Caki2 (cell line): ENCODE measurements around the gene SLC26A2. TPM values are rescaled to one million over a fixed set of nuclear protein-coding genes. Genes with fewer than 3 reads are reported as not detected.

Experiments used
- DNase-seq: peaks from one replicate; pipeline ENCODE4 v3.0.0-alpha.2; 2015; ENCODE audit warnings: low read depth
- in situ Hi-C: cut with HindIII; loops from 2 replicates; pipeline ENCODE4 v1.10.0; 2016; ENCODE audit warnings: low sequenced_read_pairs, low pct_unique_long_range_greater_than_20kb, mixed read lengths
- total RNA-seq: library from RNA; depleted of rRNA; stranded (reverse); fragments of >200 nt; shearing (Covaris generic); gene quantifications from 2 replicates; pipeline ENCODE4 v1.2.3, GENCODE V29; 2014; ENCODE audit warnings: low replicate concordance

SLC26A2 gene
- total RNA-seq, 1 experiment from 2014 or later, result 16.3 TPM

- in situ Hi-C loops, result no loop called here
- DNase-seq, result no peak
Measured at GRCh38 chr5:149954798-149955197, 5.8 kb upstream of the SLC26A2 start.

DNA sequence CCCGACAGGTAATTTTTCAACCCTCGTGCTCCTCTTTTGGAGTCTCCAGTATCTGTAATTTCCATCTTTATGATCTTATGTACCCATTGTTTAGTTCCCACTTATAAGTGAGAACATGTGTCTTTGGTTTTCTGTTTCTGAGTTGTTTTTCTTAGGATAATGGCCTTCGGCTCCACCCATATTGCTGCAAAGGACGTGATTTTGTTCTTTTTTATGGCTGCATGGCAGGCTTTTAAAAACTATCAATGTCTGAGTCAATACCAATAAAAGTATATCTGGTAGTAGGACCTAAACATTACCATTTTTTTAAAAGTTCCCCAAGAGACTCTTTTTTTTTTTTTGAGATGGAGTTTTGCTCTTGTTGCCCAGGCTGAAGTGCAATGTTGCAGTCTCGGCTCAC, 3.9 kb upstream of the SLC26A2 start:
- in situ Hi-C loops, result no loop called here

GRCh38 chr5:149957855-149958254, 2.7 kb upstream of the SLC26A2 start:
- DNase-seq, result peak; percentile 98
- in situ Hi-C loops, result no loop called here

More for the DNA sequence above, 3.9 kb upstream of the SLC26A2 start:
- DNase-seq, result no peak

GRCh38 chr5:149959406-149960236, 937 bp upstream of the SLC26A2 start:
- in situ Hi-C loops, result no loop called here
- peak; percentile 79 for DNase-seq

DNA sequence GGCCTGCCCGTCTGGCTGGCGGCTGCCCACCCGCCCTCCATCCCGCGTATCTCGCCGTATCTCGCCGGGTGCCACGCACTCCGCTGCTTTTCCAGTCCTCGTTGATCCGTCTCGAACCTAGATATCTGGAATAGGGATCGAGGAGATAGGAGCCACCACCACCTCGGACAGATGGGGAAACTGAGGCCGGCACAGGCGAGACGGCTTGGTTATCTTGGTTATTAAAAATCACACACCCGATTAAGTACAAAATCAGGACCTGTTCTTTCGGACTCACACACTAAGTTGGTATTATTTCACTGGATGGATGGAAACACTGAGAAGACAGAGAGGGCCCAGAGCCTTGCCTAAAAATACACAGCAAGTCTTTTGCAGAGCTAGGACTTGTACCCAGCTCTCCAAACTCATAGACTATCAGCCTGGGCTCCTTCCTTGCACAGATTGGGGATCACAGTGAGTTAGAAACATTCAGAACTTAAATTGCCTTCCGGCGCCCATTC, 678 bp downstream of the SLC26A2 start:
- in situ Hi-C loops, result no loop called here
- DNase-seq, result peak; percentile 20

DNA sequence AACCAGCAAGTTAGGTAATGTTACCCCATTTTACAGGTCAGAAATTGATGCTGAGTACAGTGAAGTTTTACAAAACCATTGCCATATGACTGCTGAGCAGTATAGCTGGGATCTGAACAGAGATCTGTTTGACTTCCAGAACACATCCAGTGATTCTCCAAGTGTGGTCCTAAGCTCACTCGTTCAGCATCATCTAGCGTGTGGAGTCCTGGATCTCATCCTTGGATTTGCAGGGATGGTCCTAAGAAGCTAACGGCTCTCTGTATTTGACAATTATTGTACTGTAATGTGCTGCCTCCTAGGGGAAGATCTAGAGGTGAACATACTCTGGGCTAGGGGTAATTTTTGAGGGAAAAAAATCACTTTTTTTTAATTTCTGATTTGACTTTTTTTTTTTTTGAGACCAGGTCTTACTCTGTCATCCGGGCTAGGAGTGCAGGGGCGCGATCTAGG, 1.4 kb downstream of the SLC26A2 start:
- in situ Hi-C loops, result no loop called here
- peak; percentile 55 for DNase-seq

- in situ Hi-C loops, result no loop called here
Measured at GRCh38 chr5:149962601-149963300, 2.2 kb downstream of the SLC26A2 start.

DNA sequence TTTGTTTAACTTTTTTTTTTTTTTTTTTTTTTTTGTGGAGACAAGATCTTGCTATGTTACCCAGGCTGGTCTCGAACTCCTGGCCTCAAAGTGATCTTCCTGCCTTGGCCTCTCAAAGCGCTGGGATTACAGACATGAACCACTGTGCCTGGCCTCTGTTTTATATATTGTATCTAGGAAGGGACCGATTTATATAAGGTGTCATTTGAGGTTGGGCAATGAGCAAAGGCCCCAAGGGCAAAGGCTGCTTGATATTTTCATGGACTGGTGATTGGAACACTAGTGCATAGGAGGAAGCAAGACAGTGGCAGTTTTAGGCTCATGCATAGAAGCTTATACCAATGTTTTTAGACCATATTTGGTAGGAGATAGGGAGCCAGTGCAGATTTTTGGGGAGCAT, 3.2 kb downstream of the SLC26A2 start:
- DNase-seq, result no peak
- in situ Hi-C loops, result no loop called here

More at GRCh38 chr5:149962601-149963300, 2.2 kb downstream of the SLC26A2 start:
- DNase-seq, result no peak

DNA sequence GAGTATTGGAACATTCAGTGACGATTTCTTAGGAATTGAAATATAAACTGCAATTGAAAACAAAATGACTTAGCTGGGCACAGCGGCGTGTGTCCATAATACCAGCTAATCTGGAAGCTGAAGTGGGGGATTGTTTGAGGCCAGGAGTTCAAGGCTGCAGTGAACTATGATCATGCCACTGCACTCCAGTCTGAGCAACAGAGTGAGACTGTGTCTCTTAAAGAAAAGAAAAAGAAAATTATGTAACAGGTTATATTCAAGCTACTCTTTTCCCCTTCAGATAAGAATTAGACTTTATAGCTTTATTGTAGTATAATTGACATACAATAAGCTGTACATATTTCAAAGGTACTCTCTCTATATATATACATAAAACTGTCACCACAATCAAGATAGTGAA, 6.4 kb downstream of the SLC26A2 start:
- in situ Hi-C loops, result no loop called here
- no peak for DNase-seq

GRCh38 chr5:149969181-149969930, 8.8 kb downstream of the SLC26A2 start:
- in situ Hi-C loops, result no loop called here
- DNase-seq, result no peak

- in situ Hi-C loops, result no loop called here
- no peak for DNase-seq
Measured at GRCh38 chr5:149975409-149975808, 14.9 kb downstream of the SLC26A2 start.

DNA sequence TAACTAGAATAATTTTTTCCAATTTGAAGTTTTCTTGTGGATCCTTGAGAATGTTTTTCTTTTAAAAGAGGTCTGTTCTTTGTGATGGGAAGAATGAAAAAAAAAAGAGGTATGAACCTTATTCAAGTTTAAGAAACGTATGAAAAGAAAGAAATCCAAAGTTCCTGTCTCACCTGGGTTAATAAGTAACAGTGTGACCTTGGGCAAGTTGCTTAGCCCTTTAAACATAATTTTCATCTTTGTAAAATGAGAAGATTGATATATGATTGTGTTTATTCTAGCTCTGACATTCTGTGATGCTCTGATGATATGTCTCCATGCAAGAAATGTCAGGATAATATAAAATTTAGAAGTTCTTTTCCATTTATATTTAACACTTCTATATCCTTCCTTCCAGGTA, 19.3 kb downstream of the SLC26A2 start:
- in situ Hi-C loops, result no loop called here
- DNase-seq, result no peak

GRCh38 chr5:149981206-149981605, 20.6 kb downstream of the SLC26A2 start:
- no peak for DNase-seq
- in situ Hi-C loops, result no loop called here

GRCh38 chr5:149982505-149982904, 21.9 kb downstream of the SLC26A2 start:
- in situ Hi-C loops, result no loop called here
- DNase-seq, result no peak

- in situ Hi-C loops, result no loop called here
- no peak for DNase-seq
Measured at GRCh38 chr5:149988126-149988525, 27.6 kb downstream of the SLC26A2 start.

- in situ Hi-C loops, result no loop called here
- DNase-seq, result peak; percentile 58
Measured at GRCh38 chr5:149990518-149991376, 30.2 kb downstream of the SLC26A2 start.

GRCh38 chr5:149993471-149993870, 32.9 kb downstream of the SLC26A2 start:
- DNase-seq, result no peak

More at GRCh38 chr5:149993471-149993870, 32.9 kb downstream of the SLC26A2 start:
- in situ Hi-C loops, result no loop called here
